ENCODE data around the gene PDE11A. TPM values are rescaled to one million over a fixed set of nuclear protein-coding genes. Genes with fewer than 3 reads are reported as not detected.

PDE11A gene
- total and polyA plus RNA-seq, 4 donors = 0.11 to 1.3 (median 0.25) TPM; not detected in 1

DNA sequence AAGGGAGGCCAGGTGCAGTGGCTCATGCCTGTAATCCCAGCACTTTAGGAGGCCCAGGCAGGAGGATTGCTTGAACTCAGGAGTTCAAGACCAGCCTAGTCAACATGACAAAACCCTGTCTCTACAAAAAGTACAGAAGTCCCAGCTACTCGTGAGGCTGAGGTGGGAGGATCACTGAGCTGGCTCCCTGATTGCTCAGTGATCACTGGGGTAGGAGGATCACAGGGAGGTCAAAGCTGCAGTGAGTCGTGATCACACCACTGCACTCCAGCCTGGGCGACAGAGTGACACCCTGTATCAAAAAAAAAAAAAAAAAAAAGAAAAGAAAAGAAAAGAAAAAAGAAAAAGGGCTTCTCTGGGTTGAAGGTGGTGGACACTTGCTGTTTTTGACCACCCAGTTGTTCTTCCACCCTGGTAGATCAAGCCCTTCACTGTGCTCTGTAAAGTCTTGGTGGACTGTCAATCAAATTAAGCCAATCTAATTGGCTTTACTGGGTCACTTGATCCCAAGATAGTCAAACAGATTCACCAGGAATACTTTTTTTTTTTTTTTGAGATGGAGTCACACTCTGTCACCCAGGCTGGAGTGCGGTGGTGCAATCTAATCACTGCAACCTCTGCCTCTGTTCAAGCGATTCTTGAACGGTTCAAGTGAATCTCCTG is 488.4 kb downstream of the PDE11A start:
- H3K4me3 ChIP-seq = no peak overlapping the region
- no peaks in the 10 kb centered on the region for H3K36me3 ChIP-seq (ENCODE audit: control insufficient read depth in 4 of 4, insufficient read depth in 4 of 4, low read length in 4 of 4)
- H3K27me3 ChIP-seq (ENCODE audit: control insufficient read depth in 3 of 3, insufficient read depth in 3 of 3, low read length in 2 of 3) = no peaks in the 10 kb centered on the region
- TF ChIP-seq, protein P1, sequence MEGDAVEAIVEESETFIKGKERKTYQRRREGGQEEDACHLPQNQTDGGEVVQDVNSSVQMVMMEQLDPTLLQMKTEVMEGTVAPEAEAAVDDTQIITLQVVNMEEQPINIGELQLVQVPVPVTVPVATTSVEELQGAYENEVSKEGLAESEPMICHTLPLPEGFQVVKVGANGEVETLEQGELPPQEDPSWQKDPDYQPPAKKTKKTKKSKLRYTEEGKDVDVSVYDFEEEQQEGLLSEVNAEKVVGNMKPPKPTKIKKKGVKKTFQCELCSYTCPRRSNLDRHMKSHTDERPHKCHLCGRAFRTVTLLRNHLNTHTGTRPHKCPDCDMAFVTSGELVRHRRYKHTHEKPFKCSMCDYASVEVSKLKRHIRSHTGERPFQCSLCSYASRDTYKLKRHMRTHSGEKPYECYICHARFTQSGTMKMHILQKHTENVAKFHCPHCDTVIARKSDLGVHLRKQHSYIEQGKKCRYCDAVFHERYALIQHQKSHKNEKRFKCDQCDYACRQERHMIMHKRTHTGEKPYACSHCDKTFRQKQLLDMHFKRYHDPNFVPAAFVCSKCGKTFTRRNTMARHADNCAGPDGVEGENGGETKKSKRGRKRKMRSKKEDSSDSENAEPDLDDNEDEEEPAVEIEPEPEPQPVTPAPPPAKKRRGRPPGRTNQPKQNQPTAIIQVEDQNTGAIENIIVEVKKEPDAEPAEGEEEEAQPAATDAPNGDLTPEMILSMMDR (IDR thresholded peaks at IDR 0.05; ENCODE audit: control extremely low read depth, extremely low read depth) = no peak
- peaks cover 0 to 4% (median 0%) of the 10 kb centered on the region in 5 donors for H3K4me1 ChIP-seq (ENCODE audit: control insufficient read depth in 5 of 5, insufficient read depth in 5 of 5, low read length in 5 of 5)
- 94 to 96% methylated on average over 6 of the region's 6 CpGs for WGBS, 2 donors
- no peak overlapping the region for H3K27ac ChIP-seq (ENCODE audit: low read depth in 1 of 2, low read length in 1 of 2)
- ATAC-seq (ENCODE audit: insufficient read depth, low FRiP score) (no peak), DNase-seq (no peak)
- H3K9ac ChIP-seq (ENCODE audit: insufficient read depth in 1 of 2, low read length in 2 of 2) = no peak overlapping the region
- H3K9me3 ChIP-seq (ENCODE audit: control insufficient read depth in 4 of 4, insufficient read depth in 3 of 4, low read length in 3 of 4) = no peaks in the 10 kb centered on the region

DNA sequence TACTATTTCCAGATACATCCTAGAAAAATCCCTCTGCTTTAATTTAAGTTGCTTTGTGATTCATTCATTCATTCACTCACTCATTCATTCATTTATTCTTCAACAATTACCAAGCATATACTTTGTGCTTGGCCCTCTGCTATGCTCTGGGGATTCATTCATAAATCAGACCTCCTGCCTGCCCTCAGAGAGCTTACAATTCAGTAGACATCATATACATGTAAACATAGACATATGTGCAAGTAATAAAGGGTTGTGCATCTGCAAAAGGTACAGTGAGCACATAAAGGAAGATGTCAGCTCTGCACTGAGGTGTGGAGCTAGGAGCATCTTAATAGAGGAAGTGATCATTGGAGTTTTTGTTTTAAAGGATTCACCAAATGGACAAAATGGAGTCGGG is 490.6 kb downstream of the PDE11A start:
- no peak for DNase-seq
- no peaks in the 10 kb centered on the region for H3K36me3 ChIP-seq (ENCODE audit: control insufficient read depth in 4 of 4, insufficient read depth in 4 of 4, low read length in 4 of 4)
- WGBS, 2 donors = 94 to 95% methylated on average over 1 of the region's 1 CpG
- H3K9ac ChIP-seq (ENCODE audit: insufficient read depth in 1 of 2, low read length in 2 of 2) = no peak overlapping the region
- no peak for ATAC-seq (ENCODE audit: insufficient read depth, low FRiP score)
- TF ChIP-seq, protein P1 (IDR thresholded peaks at IDR 0.05; ENCODE audit: control extremely low read depth, extremely low read depth) = no peak
- no peaks in the 10 kb centered on the region for H3K27me3 ChIP-seq (ENCODE audit: control insufficient read depth in 3 of 3, insufficient read depth in 3 of 3, low read length in 2 of 3)
- peaks cover 0 to 4% (median 0%) of the 10 kb centered on the region in 5 donors for H3K4me1 ChIP-seq (ENCODE audit: control insufficient read depth in 5 of 5, insufficient read depth in 5 of 5, low read length in 5 of 5)
- no peak overlapping the region for H3K4me3 ChIP-seq
- H3K9me3 ChIP-seq (ENCODE audit: control insufficient read depth in 4 of 4, insufficient read depth in 3 of 4, low read length in 3 of 4) = no peaks in the 10 kb centered on the region
- H3K27ac ChIP-seq (ENCODE audit: low read depth in 1 of 2, low read length in 1 of 2) = no peak overlapping the region

DNA sequence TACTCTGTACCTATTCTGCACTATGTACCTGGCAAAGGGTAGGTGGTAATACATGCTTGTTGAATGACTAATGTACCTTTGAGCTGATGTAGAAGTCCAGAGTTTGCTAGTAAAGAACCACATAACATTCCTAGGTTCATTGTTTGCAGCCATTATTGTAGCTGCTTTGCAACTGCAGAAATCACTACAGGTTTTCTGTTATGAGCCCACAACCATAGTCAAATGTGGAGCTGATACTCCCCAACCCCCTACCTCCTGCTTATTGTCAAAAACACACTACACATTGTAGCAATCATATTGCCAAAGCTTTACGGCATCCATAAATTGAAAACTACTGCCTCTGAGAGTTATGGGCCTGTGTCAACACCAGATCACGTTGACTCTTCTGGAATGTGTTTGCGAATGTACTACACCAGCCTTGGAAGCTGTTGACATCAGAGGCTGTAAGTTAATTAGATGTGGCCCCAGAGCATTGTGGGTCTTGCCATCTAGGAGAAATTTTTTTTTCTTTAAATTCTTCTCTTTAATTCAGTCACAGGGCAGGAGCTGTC is 493.0 kb downstream of the PDE11A start:
- Histone ChIP-seq H3K27ac (ENCODE audit: low read depth in 1 of 2, low read length in 1 of 2) (no peak overlapping the region), H3K9ac (ENCODE audit: insufficient read depth in 1 of 2, low read length in 2 of 2) (no peak overlapping the region), H3K4me1 (ENCODE audit: control insufficient read depth in 5 of 5, insufficient read depth in 5 of 5, low read length in 5 of 5) (no peaks in the 10 kb centered on the region), H3K4me3 (no peak overlapping the region), H3K27me3 (ENCODE audit: control insufficient read depth in 3 of 3, insufficient read depth in 3 of 3, low read length in 2 of 3) (no peaks in the 10 kb centered on the region), H3K9me3 (ENCODE audit: control insufficient read depth in 4 of 4, insufficient read depth in 3 of 4, low read length in 3 of 4) (no peaks in the 10 kb centered on the region), H3K36me3 (ENCODE audit: control insufficient read depth in 4 of 4, insufficient read depth in 4 of 4, low read length in 4 of 4) (no peaks in the 10 kb centered on the region)
- TF ChIP-seq, protein P1 (IDR thresholded peaks at IDR 0.05; ENCODE audit: control extremely low read depth, extremely low read depth) = no peak
- ATAC-seq (ENCODE audit: insufficient read depth, low FRiP score) (no peak), DNase-seq (peak in 2 of 3 donors; percentile 38 to 50)
- WGBS, 2 donors = 77 to 92% methylated on average over 3 of the region's 3 CpGs

Data from lung (tissue), 12 donors.